GM20000 (cell line): Measurements from ENCODE around the gene JPH2.

Source experiments
- DNase-seq: peaks from one replicate; pipeline ENCODE4 v3.0.0; 2012; ENCODE audit warnings: low spot score
- TF ChIP-seq, protein P1 (sequence below): IDR thresholded peaks from 2 replicates; pipeline ENCODE4 v1.5.1; 2012; ENCODE audit warnings: mild to moderate bottlenecking, control low read depth; ENCODE audit errors: extremely low read depth, missing control alignments

Gene JPH2

DNA sequence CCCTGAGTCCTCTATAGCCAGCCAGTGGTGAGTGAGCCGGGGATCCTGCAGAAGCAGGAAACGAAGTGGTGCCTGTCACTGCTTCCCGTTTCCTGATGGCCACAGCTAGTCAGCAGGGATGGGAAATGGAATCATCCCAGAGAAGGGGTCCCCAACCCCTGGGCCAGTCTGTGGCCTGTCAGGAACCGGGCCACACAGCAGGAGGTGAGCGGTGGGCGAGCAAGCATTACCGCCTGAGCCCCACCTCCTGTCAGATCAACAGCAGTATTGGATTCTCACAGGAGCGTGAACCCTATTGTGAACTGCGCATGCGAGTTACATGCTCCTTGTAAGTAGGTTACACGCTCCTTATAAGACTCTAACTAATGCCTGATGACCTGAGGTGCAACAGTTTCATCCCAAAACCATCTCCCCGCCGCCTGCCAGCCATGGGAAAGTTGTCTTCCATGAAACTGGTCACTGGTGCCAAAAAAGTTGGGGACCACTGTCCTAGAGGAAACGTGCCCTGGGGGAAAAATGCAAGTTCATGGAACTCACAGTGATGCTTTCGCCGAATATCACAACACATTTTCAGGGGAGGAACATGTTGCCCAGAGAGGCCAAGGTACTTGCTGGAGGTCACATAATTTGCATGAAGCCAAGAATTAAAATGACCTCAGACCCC, 113.8 kb downstream of the JPH2 start:
- TF ChIP-seq, protein P1, sequence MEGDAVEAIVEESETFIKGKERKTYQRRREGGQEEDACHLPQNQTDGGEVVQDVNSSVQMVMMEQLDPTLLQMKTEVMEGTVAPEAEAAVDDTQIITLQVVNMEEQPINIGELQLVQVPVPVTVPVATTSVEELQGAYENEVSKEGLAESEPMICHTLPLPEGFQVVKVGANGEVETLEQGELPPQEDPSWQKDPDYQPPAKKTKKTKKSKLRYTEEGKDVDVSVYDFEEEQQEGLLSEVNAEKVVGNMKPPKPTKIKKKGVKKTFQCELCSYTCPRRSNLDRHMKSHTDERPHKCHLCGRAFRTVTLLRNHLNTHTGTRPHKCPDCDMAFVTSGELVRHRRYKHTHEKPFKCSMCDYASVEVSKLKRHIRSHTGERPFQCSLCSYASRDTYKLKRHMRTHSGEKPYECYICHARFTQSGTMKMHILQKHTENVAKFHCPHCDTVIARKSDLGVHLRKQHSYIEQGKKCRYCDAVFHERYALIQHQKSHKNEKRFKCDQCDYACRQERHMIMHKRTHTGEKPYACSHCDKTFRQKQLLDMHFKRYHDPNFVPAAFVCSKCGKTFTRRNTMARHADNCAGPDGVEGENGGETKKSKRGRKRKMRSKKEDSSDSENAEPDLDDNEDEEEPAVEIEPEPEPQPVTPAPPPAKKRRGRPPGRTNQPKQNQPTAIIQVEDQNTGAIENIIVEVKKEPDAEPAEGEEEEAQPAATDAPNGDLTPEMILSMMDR: no peak
- DNase-seq: no peak

DNA sequence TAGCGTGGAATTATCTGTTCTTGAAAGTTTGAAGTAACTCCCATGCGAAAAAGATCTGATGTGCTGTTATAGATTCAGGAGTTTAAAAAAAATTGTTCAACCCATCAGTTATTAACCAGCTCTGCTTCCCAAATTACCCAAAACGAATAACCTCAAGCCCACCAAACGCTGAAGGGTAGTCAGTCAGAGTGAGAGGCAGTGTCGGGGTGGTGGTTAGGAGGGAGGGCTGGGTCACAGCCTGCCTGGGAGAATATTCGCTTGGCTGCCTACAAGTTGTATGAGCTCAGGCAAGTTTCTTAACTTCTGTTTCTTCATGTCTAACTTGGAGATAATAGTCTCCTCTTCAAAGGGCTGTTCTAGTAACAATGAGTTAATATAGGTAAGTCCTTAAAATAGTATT, 114.6 kb downstream of the JPH2 start:
- DNase-seq: no peak
- TF ChIP-seq, protein P1: no peak

DNA sequence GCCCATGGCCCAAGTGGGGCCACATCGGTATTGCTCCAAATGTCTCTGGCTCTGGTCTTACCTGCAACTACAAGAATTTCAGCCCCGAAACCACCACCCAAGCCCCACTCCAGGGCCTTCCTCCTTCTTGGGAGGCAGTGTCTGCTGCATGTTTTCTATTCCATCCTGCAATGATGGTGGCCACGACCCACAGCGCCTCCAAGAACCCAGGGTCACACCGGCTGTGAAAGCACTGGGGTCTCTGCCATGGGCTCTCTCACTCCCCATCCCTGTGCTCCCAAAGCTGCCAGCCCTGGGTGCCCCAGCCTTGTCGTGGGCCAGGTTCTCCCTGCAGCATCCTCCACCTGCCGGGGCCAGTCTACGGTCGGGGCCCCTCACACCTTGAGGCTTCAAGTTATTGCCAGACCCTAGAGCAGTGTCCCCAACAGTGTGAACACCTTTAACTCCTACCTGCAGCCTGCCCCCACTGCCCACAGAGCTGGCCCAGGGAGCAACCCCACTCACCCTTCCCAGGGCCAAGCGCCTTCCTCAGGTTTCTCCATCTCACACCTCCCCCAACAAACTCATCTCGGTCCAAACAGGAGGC, 115.4 kb downstream of the JPH2 start:
- TF ChIP-seq, protein P1: no peak
- no peak for DNase-seq

DNA sequence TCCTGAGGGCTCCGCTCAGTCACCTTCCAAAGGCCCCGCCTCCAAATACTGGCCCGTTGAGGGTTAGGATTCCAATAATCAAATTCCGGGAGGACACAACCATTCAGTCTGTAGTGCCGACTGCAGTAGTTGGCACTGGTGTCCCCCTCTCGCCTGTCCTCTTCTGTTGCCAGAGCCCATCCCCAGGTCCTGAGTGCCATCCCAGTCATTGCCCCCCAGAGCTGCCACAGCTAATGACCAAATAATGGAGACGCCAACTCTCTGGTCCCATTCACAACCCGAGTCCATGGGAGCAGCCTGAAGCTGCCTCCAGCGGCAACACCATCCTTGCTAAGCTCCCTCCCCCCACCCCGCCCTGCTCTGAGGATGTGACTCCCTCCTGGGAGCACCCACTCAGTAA, 115.9 kb downstream of the JPH2 start:
- DNase-seq: no peak
- TF ChIP-seq, protein P1: no peak

DNA sequence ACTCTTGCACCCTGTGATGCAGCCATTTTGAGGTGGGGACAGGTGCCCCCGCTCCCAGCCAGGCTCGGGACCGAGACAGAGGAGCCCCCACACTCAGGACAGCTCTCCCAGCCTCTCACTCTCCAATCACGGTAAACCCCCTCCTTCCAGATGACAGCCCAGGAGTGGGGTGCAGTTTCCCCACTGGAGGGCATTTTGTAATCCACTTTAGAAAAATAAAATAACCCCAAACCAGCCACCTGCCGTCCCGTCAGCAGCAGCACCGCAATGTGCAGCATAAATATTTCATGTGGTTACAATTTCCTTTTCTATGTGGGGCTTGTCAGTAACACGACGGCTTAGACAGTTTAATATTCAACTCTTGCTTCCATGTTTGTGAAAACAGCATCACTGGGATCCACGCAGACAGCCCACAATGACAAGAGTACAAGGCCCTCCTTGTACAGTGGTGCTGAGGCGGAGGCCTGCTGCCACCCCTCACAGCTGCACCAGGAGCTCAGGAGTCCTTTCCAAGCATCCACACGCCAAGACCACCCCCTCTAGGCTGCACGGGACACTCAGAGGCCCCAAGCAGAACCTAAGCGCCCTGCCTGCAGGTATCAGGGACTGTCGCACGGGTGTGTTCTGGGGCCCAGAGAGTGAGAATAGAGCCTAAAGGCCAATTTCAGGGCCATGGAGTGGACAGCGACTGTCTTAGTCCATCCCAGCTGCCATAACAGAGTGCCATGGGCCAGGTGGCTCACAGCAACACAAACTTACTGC, 116.7 kb downstream of the JPH2 start:
- TF ChIP-seq, protein P1: no peak
- no peak for DNase-seq

DNA sequence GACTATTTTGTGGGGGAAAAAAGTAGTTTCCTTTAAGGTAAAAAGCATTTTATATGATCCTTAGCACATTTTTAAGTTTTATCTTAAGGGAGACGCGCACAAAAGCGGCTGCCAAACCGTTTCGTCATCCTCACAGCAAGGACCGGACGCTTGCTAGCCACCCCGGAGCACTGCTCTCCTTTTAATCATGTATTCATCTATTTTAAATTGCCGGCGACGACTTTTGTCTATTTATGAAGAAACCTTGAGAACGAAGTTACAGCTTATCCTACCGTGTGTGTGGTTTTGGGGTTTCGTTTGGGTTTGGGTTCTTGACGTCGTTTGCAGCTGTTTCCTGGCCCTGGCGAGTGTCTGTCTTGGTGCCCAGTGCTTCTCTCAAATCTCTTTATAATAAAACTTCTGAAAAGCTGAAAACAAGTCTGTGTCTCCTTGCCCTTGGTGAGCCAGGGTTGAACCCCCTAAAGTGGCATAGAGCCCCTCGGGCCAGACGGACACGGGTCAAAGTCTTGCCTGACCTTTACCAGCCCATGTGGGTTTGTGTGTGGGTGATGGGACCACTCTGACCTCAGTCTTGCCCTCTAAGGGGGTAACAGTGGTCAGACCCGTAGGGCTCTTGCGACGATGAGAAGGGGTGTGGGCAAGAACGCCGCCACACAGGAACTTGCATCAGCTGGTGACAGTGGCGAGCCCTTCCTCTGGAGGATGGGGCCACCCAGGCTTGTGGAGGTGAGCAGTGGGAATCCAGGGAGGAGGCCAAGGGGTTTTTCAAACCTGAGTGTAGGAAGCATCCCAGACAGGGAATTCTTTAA, 117.6 kb downstream of the JPH2 start:
- TF ChIP-seq, protein P1: no peak
- DNase-seq: peak; percentile 67
